ENCODE data around the gene DNAJC13. TPM values are rescaled to one million over a fixed set of nuclear protein-coding genes. Genes with fewer than 3 reads are reported as not detected.

DNAJC13 gene
- total and polyA plus RNA-seq, 4 donors: 6.3 to 22.8 (median 15.4) TPM

- TF ChIP-seq HNF4G (IDR thresholded peaks at IDR 0.05): no peak
- TF ChIP-seq NR2F2 (IDR thresholded peaks at IDR 0.05): no peak
- TF ChIP-seq RAD21 (IDR thresholded peaks at IDR 0.05): no peak
- no peak for TF ChIP-seq YY1 (IDR thresholded peaks at IDR 0.05)
- no peak for TF ChIP-seq FOXA2 (IDR thresholded peaks at IDR 0.05)
- no peak for TF ChIP-seq MAX (IDR thresholded peaks at IDR 0.05)
- TF ChIP-seq TAF1 (conservative IDR thresholded peaks at IDR 0.05): no peak
- no peak for TF ChIP-seq EGR1 (IDR thresholded peaks at IDR 0.05; ENCODE audit: low read depth in 2 of 2)
- TF ChIP-seq REST (IDR thresholded peaks at IDR 0.05): no peak
- TF ChIP-seq, protein P1, sequence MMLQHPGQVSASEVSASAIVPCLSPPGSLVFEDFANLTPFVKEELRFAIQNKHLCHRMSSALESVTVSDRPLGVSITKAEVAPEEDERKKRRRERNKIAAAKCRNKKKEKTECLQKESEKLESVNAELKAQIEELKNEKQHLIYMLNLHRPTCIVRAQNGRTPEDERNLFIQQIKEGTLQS (IDR thresholded peaks at IDR 0.05): no peak
- TF ChIP-seq CTCF (IDR thresholded peaks at IDR 0.05; ENCODE audit: low read depth, low read length, missing input control): no peak
- no peak for TF ChIP-seq JUND (IDR thresholded peaks at IDR 0.05)
- no peak for TF ChIP-seq HNF4A (conservative IDR thresholded peaks at IDR 0.05)
- no peak for TF ChIP-seq SP1 (IDR thresholded peaks at IDR 0.05)
- TF ChIP-seq, protein P2, sequence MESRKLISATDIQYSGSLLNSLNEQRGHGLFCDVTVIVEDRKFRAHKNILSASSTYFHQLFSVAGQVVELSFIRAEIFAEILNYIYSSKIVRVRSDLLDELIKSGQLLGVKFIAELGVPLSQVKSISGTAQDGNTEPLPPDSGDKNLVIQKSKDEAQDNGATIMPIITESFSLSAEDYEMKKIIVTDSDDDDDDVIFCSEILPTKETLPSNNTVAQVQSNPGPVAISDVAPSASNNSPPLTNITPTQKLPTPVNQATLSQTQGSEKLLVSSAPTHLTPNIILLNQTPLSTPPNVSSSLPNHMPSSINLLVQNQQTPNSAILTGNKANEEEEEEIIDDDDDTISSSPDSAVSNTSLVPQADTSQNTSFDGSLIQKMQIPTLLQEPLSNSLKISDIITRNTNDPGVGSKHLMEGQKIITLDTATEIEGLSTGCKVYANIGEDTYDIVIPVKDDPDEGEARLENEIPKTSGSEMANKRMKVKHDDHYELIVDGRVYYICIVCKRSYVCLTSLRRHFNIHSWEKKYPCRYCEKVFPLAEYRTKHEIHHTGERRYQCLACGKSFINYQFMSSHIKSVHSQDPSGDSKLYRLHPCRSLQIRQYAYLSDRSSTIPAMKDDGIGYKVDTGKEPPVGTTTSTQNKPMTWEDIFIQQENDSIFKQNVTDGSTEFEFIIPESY (IDR thresholded peaks at IDR 0.05): no peak
- TF ChIP-seq RXRA (IDR thresholded peaks at IDR 0.05): no peak
- H3K9ac ChIP-seq (ENCODE audit: low read depth in 1 of 2, low read length in 2 of 2): no peak overlapping the region
- no peak overlapping the region for H3K4me3 ChIP-seq (ENCODE audit: low read depth in 1 of 3, low read length in 3 of 3)
- no peaks in the 10 kb centered on the region for H3K4me1 ChIP-seq (ENCODE audit: control insufficient read depth in 4 of 4, insufficient read depth in 4 of 4, low read length in 3 of 4)
- H3K36me3 ChIP-seq (ENCODE audit: control insufficient read depth in 4 of 4, insufficient read depth in 3 of 4, low read depth in 1 of 4, low read length in 3 of 4): peaks cover 4 to 36% (median 21%) of the 10 kb centered on the region in 4 donors
- no peaks in the 10 kb centered on the region for H3K27me3 ChIP-seq (ENCODE audit: control insufficient read depth in 4 of 4, insufficient read depth in 4 of 4, low read length in 3 of 4)
- no peak overlapping the region for H3K27ac ChIP-seq (ENCODE audit: low read depth in 1 of 2, low read length in 2 of 2)
- WGBS: 94% methylated on average over 2 of the region's 2 CpGs
- H3K9me3 ChIP-seq (ENCODE audit: control insufficient read depth in 4 of 4, low read length in 3 of 4): no peaks in the 10 kb centered on the region
- DNase-seq (ENCODE audit: low spot score): no peak
These were observed 152.7 kb downstream of the DNAJC13 start for GRCh38 chr3:132570016-132570415.

DNA sequence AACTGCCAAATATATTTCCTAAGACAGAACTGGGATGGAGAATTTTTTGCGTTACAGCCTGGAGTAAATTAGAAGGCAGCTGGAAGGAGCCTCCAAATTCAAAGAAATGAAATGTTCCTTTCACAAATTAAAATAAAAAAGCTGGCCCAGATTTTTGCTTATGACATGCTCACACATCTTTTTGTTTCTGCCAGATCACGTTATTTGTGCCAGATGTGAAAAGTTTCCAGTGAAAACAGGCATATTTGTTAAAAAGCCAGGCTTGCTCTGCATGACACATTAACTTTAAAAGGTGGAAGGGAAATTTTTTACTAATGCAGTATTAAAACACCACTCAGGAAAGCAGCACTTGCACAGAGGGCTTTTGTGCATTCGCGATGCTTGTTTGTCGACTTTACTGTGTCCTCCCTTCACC, 156.5 kb downstream of the DNAJC13 start:
- Histone ChIP-seq H3K27me3 (ENCODE audit: control insufficient read depth in 4 of 4, insufficient read depth in 4 of 4, low read length in 3 of 4) (no peaks in the 10 kb centered on the region), H3K9ac (ENCODE audit: low read depth in 1 of 2, low read length in 2 of 2) (no peak overlapping the region), H3K4me3 (ENCODE audit: low read depth in 1 of 3, low read length in 3 of 3) (no peak overlapping the region), H3K9me3 (ENCODE audit: control insufficient read depth in 4 of 4, low read length in 3 of 4) (no peaks in the 10 kb centered on the region), H3K36me3 (ENCODE audit: control insufficient read depth in 4 of 4, insufficient read depth in 3 of 4, low read depth in 1 of 4, low read length in 3 of 4) (peaks cover 4 to 62% (median 48%) of the 10 kb centered on the region in 4 donors), H3K27ac (ENCODE audit: low read depth in 1 of 2, low read length in 2 of 2) (no peak overlapping the region), H3K4me1 (ENCODE audit: control insufficient read depth in 4 of 4, insufficient read depth in 4 of 4, low read length in 3 of 4) (no peaks in the 10 kb centered on the region)
- WGBS: 91% methylated on average over 5 of the region's 5 CpGs
- no peak for DNase-seq (ENCODE audit: low spot score)
- TF ChIP-seq EGR1 (IDR thresholded peaks at IDR 0.05; ENCODE audit: low read depth in 2 of 2) (no peak), CTCF (IDR thresholded peaks at IDR 0.05; ENCODE audit: low read depth, low read length, missing input control) (no peak), YY1 (IDR thresholded peaks at IDR 0.05) (no peak), REST (IDR thresholded peaks at IDR 0.05) (no peak), HNF4A (conservative IDR thresholded peaks at IDR 0.05) (no peak), TAF1 (conservative IDR thresholded peaks at IDR 0.05) (no peak), FOXA1 (IDR thresholded peaks at IDR 0.05) (no peak)

All from liver (tissue), 9 donors.